GM20431 (cell line): ENCODE measurements around the gene MYOCOS.

Experiments
- in situ Hi-C: fragments of 300-500 bp; cut with MseI, MboI; formaldehyde crosslinking; loops from one replicate; pipeline ENCODE4 v1.15.0; 2020; ENCODE audit warnings: low sequenced_read_pairs; ENCODE audit not compliant: unreplicated experiment

MYOCOS gene

DNA sequence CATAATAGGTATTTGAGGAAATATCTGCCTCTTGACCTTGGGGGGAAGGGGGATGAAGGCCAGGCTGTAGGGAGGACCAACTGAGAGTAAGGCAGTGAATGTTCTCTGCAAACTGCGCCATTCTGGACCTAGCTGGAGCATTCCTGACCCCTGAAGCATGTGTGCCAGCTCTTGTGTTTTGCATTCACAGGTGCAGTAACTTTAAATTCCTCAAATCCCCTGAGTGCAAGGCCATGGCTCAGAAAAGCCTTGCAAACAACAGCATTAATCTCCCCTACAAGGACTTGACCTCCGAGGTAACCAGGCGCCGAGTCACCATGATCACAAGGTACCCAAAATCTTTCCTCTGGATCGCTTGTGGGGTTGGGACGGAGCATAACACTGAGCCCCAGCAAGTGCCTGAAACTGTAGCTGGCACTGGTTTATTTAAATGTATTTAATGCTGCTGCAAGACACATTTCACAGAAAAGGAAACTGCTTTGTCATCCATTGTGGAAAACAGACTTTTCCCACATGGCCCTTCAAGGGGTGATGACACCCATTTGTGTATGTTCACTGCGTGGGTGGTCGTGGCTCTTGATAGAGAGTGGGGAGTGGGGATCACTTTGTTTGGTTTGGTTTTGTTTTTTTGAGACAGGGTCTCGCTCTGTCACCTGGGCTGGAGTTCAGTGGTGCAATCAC, 1.7 kb downstream of the MYOCOS start:
- in situ Hi-C loops, result no loop called here

DNA sequence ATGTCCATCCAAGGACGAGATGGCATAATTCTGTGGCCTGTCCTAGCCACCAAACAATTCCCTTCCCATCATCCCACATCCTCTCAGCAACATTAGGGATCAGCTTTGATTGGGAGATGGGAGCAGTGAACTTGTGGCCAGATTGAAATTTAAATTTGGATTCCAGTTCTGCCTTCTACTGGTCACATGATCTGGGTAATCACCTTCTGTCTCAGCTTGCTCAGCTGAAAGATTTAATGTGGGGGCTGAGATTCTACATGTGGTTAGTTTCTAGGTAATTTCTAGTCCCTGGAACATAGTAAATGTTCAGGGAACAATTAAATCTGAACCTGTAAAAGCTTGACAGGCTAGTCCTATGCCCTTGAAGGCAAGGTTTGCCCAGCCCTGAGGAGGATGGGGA, 3.2 kb downstream of the MYOCOS start:
- in situ Hi-C loops, result loop anchor here (25.0 kb wide), 1 partner anchor 362 kb away; no protein-coding TSS in a partner anchor

DNA sequence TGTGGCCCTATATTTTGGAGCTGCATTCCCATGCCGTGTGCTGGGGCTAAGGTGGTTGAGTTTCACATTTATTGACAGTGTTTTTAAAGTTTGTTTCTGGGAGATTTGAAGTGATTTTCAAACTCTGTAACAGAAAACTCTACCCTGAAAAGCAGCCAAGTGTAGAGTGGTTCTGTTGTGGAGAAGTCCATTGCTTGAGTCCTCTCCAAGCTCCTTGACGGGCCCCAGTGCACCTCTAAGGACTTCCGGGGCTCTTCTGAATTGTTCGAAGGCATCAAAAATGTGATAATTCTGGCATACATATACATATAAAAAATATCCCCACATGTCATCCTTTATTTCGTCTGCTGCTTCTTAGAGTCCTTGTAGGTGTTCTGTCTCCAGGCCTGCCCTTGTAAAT, 5.0 kb downstream of the MYOCOS start:
- in situ Hi-C loops, result loop anchor here (25.0 kb wide), 1 partner anchor 360 kb away; no protein-coding TSS in a partner anchor

DNA sequence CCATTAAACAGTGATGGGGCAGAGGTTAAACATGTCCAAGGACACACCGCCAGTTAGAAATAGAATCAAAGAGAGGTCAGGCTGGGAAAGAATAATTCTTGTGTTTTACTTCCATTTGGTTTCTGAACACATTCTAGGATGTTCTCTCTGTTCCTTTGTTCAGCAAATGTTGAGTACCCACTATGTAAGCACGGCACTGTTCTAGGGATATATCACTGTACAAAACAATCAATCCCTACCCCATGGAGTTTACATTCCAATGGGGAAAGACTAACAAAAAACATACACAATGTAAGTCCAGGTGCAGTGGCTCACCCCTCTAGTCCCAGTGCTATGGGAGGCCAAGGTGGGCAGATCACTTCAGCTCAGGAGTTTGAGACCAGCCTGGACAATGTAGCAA, 6.2 kb downstream of the MYOCOS start:
- in situ Hi-C loops, result loop anchor here (25.0 kb wide), 1 partner anchor 359 kb away; no protein-coding TSS in a partner anchor

DNA sequence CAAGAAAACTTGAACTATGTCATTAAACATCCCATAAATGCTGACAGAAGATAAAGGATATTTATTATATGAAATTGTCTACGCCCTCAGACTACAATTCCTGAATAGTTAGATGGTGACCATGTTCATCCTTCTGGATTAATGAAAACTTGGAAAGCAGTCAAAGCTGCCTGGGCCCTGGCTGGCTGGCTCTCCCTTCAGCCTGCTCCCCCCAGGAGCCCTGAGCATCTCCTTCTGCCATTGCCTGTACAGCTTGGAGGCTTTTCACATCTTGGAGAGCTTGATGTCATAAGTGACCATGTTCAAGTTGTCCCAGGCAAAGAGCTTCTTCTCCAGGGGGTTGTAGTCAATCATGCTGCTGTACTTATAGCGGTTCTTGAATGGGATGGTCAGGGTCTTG, 13.6 kb downstream of the MYOCOS start:
- in situ Hi-C loops, result loop anchor here (25.0 kb wide), 1 partner anchor 352 kb away; no protein-coding TSS in a partner anchor

DNA sequence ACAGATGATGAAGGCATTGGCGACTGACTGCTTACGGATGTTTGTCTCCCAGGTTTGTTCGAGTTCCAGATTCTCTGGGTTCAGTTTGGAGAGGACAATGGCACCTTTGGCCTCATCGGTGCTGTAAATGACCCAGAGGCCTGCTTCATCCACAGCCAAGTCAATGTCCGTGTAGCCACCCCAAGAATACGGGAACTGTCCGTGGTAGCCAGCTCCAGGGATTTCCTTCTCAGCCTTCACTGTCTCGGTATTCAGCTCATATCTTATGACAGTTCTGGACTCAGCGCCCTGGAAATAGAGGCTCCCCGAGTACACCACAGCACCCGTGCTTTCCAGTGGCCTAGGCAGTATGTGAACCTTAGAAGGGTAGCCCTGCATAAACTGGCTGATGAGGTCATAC, 14.1 kb downstream of the MYOCOS start:
- in situ Hi-C loops, result loop anchor here (25.0 kb wide), 1 partner anchor 351 kb away; no protein-coding TSS in a partner anchor

DNA sequence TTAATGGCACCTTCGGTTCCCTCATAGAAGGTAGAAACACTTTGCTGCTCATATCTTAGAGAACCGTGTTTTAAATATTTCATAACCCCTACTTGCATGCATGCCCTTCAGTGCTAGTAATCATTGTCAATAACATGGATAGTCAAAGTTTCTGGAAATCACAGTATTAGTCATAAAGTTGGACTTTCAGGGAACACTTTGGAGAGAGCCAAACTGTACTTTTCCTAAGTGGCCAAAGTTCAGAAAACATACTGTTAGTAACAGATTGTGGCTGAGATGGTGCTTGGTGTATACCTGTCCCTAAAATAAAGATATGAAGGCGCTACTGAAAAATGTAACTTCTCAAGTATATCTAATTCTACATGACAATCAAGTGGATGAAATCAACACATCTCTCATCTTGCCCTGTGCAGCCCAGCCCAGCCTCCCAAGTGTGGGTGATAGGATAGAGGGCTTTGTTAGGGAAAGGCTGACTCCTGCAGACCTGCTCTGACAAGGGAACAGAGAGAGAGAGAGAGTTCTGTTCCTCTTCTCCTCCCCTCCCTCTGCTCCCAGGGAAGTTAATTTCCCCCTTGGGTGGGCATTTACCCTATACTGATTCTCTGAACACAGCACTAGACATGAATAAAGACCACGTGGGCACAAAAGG, 16.0 kb downstream of the MYOCOS start:
- in situ Hi-C loops, result loop anchor here (25.0 kb wide), 1 partner anchor 349 kb away; no protein-coding TSS in a partner anchor

DNA sequence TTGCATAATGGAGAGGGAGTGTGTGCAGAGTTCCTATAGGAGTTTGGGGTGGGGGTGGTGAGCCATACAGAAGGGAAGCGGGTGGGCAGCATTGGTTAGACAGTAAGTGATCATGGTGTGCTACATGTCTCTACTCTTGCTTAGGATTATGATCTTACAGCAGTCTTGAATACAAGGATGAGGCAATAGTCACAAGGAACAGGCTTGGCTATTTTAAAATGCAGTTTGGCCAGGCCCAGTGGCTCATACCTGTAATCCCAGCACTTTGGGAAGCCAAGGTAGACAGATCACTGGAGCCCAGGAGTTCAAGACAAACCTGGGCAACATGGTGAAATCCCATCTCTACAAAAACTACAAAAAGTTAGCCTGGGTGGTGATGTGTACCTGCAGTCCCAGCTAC, 18.2 kb downstream of the MYOCOS start:
- in situ Hi-C loops, result loop anchor here (25.0 kb wide), 1 partner anchor 347 kb away; no protein-coding TSS in a partner anchor

DNA sequence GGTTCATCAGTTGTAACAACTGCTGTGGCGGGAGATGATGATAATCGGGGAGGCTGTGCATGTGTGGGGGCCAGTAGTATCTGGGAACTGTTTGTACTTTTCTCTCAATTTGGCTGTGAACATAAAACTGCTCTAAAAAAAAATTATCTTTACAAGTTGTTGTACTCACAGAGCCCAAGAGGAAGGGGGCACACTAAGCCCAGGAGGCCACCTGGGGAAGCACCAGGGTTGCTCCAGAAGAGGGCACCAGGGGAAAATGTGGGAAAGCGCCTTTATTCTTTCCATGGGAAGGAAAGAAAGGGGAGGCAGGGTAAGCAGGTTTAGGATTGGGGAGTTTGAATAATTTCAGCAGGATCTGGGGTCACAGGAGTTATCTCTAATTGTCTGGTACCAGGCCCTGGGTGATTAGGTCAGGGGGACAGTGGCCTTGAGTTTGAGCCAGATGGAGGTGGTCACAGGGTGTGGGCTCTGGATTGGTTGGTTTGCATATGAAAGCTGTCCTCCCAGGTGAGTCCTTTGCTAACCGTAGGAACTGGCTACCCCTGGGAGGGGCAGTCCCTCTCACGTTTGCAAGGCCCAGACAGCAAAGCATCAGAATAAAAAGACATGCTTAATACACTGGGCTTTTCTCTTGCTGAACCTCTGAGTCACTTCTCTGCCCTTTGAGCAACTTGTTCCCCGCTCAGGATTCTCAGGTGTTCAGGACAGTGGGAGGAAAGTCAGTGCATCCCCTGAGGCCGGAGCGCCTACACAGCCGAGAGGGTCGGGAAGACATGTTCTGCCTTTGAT, 19.2 kb downstream of the MYOCOS start:
- in situ Hi-C loops, result loop anchor here (25.0 kb wide), 1 partner anchor 346 kb away; no protein-coding TSS in a partner anchor

DNA sequence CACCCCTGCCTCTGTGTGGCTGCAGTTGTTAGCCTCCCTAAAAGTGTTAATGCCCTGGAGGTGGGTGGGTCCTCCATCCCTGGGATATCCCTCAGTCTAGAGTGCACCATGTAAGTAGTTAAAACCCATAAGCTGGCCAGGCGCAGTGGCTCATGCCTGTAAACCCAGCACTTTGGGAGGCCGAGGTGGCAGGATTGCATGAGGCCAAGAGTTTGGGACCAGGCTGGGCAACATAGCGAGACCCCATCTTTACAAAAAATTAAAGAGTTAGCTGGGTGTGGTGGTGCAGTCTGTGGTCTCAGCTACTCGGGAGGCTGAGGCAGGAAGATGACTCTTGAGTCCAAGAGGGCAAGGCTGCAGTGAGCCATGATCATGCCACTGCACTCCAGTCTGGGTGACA, 20.2 kb downstream of the MYOCOS start:
- in situ Hi-C loops, result loop anchor here (25.0 kb wide), 1 partner anchor 345 kb away; no protein-coding TSS in a partner anchor

DNA sequence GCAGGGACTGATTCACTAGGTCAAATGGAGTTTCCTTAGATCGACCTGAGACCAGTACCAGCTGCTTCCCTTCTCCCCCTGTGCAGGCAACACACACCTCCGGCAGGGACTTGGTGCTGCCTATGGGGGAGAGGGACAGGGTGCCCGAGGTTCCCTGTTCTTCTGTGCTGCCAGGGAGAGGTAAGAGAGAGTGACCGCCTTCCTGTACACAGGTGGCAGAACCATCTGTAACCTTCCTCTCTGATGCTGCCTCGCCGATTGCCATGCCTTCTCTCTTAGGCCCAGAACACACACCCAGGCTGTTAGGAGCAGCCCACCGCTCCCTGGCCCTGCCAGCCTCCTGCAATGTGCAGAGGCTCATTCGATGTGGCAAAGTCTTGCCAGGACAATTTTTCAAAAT, 21.1 kb downstream of the MYOCOS start:
- in situ Hi-C loops, result loop anchor here (25.0 kb wide), 1 partner anchor 344 kb away; no protein-coding TSS in a partner anchor

DNA sequence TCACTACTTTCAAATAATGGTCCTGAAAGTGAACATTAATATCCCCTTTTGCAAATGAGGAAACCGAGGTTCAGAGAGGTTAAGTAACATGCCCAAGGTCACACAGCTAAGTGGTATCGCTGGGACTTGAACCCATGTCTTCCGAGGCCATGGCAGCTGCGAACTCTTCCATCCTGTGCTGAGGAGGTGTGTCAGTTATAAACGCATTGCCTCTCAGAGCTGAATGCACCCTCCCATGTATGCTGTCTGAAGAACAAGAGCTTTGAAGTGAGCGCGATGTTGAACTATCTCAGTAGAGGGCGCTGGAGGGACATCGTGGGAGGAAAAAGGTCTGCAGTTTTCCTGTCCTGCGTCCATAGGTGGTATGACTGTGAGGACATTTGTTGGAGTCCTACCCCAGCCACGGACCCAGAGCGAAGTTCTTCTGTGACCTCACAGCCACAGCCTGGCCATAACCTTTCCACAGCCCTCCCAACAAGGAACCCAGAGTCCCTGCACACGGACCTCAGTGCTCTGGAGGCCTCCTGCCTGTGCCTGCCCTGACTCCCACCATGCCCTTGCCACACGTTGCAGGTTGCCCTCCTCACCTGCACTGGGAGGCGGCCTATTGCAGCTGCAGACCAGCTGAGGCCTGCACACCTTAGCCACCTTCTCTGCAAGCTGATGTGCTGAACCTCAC, 22.9 kb downstream of the MYOCOS start:
- in situ Hi-C loops, result loop anchor here (25.0 kb wide), 1 partner anchor 342 kb away; no protein-coding TSS in a partner anchor

DNA sequence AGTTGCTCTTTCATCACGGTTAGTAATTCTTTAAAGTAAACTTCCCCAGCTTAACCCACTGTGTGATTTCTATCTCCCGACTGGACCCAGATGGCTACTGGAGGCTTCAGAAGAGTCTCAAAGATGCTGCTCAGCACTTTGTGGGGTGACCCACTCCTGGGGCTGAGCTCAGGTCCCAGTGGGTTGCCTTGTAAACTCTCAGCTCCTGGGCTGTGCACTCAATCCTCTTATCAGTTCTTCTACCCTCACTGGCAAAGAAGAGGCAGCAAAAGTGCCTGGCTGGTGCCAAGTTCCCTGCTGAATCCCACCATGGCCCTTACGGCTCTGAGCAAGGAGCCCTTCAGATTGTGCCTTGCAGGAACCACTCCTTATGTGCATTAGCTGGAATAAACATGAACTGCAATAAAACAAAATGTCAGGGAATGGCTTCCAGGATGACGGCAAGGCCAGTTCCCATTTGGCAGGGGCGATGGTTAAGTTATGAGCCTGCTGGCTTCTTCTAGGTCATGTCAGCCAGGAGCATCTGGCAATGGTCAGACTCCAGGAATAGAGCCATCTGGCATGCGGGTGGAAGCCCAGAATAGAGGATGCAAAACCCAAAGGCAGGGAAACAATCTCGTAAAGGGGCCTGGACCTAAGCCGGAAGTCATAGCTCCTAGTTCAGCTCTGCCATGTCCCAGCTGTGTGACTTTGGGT, 23.7 kb downstream of the MYOCOS start:
- in situ Hi-C loops, result loop anchor here (25.0 kb wide), 1 partner anchor 342 kb away; no protein-coding TSS in a partner anchor

DNA sequence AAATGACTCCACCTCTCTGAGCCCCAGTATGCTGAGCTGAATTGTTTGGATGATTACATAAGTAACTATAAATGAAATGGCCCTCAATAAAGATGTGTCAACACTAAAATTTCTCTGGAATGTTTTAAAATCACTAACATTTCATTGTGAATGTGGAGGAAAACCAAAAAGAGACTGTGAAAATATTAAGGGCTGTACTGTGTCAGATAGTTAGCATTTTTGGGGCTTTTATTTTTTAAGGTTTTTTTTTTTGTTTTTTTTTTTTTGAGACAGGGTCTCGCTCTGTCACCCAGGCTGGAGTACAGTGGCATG, 24.2 kb downstream of the MYOCOS start:
- in situ Hi-C loops, result loop anchor here (25.0 kb wide), 1 partner anchor 341 kb away; no protein-coding TSS in a partner anchor

DNA sequence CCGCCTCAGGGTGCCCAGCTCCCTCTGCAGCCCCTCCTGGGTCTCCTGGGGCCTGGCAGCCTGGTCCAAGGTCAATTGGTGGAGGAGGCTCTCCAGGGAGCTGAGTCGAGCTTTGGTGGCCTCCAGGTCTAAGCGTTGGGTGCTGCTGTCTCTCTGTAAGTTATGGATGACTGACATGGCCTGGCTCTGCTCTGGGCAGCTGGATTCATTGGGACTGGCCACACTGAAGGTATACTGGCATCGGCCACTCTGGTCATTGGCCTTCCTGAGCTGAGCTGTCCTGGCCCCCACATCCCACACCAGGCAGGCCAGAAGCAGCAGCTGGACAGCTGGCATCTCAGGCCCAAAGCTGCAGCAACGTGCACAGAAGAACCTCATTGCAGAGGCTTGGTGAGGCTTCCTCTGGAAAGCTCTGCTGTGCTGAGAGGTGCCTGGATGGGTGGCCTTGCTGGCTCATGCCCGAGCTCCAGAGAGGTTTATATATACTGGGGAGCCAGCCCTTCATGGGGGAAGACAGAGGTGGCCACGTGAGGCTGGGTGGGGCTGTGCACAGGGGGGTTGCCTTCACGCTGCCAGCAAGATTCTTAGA, 30.3 kb downstream of the MYOCOS start, which contains the start of gene MYOC:
Gene MYOC, minus strand, starts transcription at position 455 of the 589 bp plus-strand sequence. Its CDS starts 77 bp downstream, at position 378.
- in situ Hi-C loops, result no loop called here

DNA sequence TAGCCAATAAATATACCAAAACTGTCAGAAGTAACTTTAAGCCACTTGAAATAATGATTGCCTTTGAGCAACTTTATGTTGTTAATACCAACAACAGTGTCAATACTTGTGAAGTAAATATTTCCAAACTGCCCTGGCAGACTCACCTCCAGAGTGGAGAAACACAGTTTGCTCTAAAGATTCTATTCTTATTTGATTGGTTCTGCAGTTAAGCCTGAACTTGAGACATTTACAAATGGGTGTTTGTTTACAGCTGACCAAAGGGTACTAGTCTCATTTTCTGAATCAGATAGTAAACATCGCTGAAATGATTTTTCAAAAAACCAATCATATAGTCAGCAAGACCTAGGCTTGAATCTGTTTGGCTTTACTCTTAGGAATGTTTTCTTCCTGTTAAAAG, 31.8 kb downstream of the MYOCOS start:
- in situ Hi-C loops, result no loop called here

DNA sequence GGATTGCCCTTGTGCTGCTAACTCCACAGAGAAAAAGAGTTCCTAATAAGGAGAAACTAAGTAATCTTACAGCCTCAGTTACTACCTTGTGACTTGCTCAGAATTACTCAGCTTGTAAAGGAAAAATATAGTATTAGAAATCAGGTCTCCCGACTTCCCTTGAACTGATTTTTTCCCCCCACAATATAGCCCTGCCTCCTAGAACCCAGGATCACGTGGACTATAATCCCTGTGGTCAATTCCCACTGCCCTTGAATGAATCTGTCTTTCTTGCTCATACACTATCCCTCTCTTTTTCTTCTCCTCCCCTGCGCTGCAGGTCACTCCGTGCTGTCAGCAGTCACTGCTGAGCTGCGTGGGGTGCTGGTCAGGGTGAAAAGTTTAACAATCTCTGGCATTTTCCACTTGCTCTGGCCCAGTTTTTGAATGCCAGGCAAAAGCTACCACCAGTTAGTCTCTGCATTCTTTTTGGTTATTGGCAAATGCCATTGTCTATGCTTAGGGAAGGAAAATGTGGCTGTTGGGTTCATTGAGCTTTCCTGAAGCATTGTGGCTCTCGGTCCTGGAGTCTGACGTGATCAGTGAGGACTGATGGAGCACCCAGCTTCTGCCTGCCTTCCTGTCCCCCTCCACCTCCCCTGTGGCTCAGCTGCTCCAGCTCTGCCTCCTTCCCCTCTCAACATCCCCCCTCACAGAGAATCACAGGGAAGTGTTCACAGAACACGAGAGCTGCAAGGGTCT, 32.3 kb downstream of the MYOCOS start:
- in situ Hi-C loops, result no loop called here
